Activated B cell treated with CpG ODN at 0.5 μM for 24 hours (primary cell): ENCODE results near the gene ITM2C. TPM values are rescaled to one million over a fixed set of nuclear protein-coding genes. Genes with fewer than 3 reads are reported as not detected.
A peak's percentile ranks its signal among the peaks of the same experiment; 100 is the strongest.

Experiments
- ATAC-seq: fragments of 200-7000 bp; cut with Tn5 transposase; one replicate; pipeline ENCODE4 v1.10.0; 2021; ENCODE audit warnings: low read depth, mild to moderate bottlenecking, moderate library complexity
- CTCF ChIA-PET: fragments of 350-600 bp; sonication (Branson Sonifier 250); formaldehyde crosslinking; loops from one replicate; lab custom pipeline; 2021; ENCODE audit warnings: antibody characterized with exemption; lab: Charles Lee
- POLR2A ChIA-PET: fragments of 350-600 bp; sonication (Branson Sonifier 250); formaldehyde crosslinking; loops from one replicate; lab custom pipeline; 2021; ENCODE audit warnings: antibody characterized with exemption; lab: Charles Lee
- DNase-seq: peaks from one replicate; pipeline ENCODE4 v3.0.0; 2022
- H3K27ac Mint-ChIP-seq: one replicate; pipeline ENCODE4 v1.8.0; 2020; ENCODE audit warnings: mixed read lengths
- H3K27me3 Mint-ChIP-seq: one replicate; pipeline ENCODE4 v1.8.0; 2021; ENCODE audit warnings: mixed read lengths
- H3K36me3 Mint-ChIP-seq: one replicate; pipeline ENCODE4 v1.8.0; 2021; ENCODE audit warnings: low read depth, mixed read lengths
- H3K4me1 Mint-ChIP-seq: one replicate; pipeline ENCODE4 v1.8.0; 2021; ENCODE audit warnings: mixed read lengths
- H3K4me3 Mint-ChIP-seq: one replicate; pipeline ENCODE4 v1.8.0; 2020; ENCODE audit warnings: mild to moderate bottlenecking, mixed read lengths
- H3K9me3 Mint-ChIP-seq: one replicate; pipeline ENCODE4 v1.8.0; 2020; ENCODE audit warnings: mixed read lengths
- CTCF ChIP-seq: fragments of 200-600 bp; IDR thresholded peaks from one replicate; pipeline ENCODE4 v1.8.0; 2022; ENCODE audit warnings: antibody characterized with exemption, mild to moderate bottlenecking
- intact Hi-C: fragments of 100-400 bp; cut with micrococcal nuclease; formaldehyde crosslinking; loops from one replicate; pipeline ENCODE4 v1.15.1; 2024
- total RNA-seq: library from RNA; stranded (reverse); gene quantifications from 2 replicates; pipeline ENCODE4 v1.2.3, GENCODE V29; 2022

The ITM2C gene
- total RNA-seq, 1 donor from 2014 or later = 102 TPM

GRCh38 chr2:230873661-230874401 is 9.1 kb downstream of the ITM2C start:
- no peaks in the 10 kb centered on the region for H3K9me3 Mint-ChIP-seq
- no peaks in the 10 kb centered on the region for H3K27me3 Mint-ChIP-seq
- peak overlapping the region; percentile 93 for H3K27ac Mint-ChIP-seq
- peak overlapping the region; percentile 76 for H3K4me3 Mint-ChIP-seq
- POLR2A ChIA-PET = interaction anchor here (0.6 to 2.2 kb wide), 9 partner anchors 9 to 798 kb away, joined by 3 to 16 read pairs (median 4); partner anchors contain the start of gene ITM2C
- TF ChIP-seq CTCF = no peak
- peaks cover 26% of the 10 kb centered on the region for H3K36me3 Mint-ChIP-seq
- DNase-seq (peak; percentile 71), ATAC-seq (peak; percentile 83)
- peaks cover 89% of the 10 kb centered on the region for H3K4me1 Mint-ChIP-seq
- CTCF ChIA-PET = interaction anchor here (1.1 to 2.2 kb wide), 6 partner anchors 9 to 113 kb away, joined by 3 to 8 read pairs (median 4); partner anchors contain the start of gene ITM2C
- intact Hi-C loops = loop anchor here (1.0 to 5.0 kb wide), 4 partner anchors 9 to 518 kb away; partner anchors contain the start of gene ITM2C

GRCh38 chr2:230874456-230874855 is 9.7 kb downstream of the ITM2C start:
- ChIA-PET CTCF (interaction anchor here (1.1 to 1.9 kb wide), 3 partner anchors 10 to 110 kb away, joined by 3 to 8 read pairs (median 3); partner anchors contain the start of gene ITM2C), POLR2A (interaction anchor here (1.2 to 2.2 kb wide), 3 partner anchors 10 to 520 kb away, joined by 6 to 16 read pairs (median 6); partner anchors contain the start of gene ITM2C)
- Mint-ChIP-seq H3K36me3 (peaks cover 30% of the 10 kb centered on the region), H3K4me1 (peaks cover 91% of the 10 kb centered on the region), H3K27ac (peak overlapping the region; percentile 93), H3K27me3 (no peaks in the 10 kb centered on the region), H3K9me3 (no peaks in the 10 kb centered on the region), H3K4me3 (peak overlapping the region; percentile 76)
- intact Hi-C loops = loop anchor here (5.0 kb wide), 1 partner anchor 518 kb away; no protein-coding TSS in a partner anchor
- TF ChIP-seq CTCF = no peak
- DNase-seq = no peak
- ATAC-seq = no peak

GRCh38 chr2:230874876-230875275 is 10.1 kb downstream of the ITM2C start:
- intact Hi-C loops = loop anchor here (5.0 kb wide), 1 partner anchor 517 kb away; no protein-coding TSS in a partner anchor
- TF ChIP-seq CTCF = no peak
- peak overlapping the region; percentile 93 for H3K27ac Mint-ChIP-seq
- H3K4me1 Mint-ChIP-seq = peaks cover 90% of the 10 kb centered on the region
- ChIA-PET CTCF (interaction anchor here (1.1 kb wide), 1 partner anchor 110 kb away, joined by 3 read pairs; no protein-coding TSS in a partner anchor), POLR2A (interaction anchor here (1.3 to 2.2 kb wide), 2 partner anchors 19 to 520 kb away, joined by 3 to 6 read pairs; no protein-coding TSS in a partner anchor)
- DNase-seq (no peak), ATAC-seq (no peak)
- H3K9me3 Mint-ChIP-seq = no peaks in the 10 kb centered on the region
- peak overlapping the region; percentile 76 for H3K4me3 Mint-ChIP-seq
- peaks cover 34% of the 10 kb centered on the region for H3K36me3 Mint-ChIP-seq
- no peaks in the 10 kb centered on the region for H3K27me3 Mint-ChIP-seq

- ATAC-seq (no peak), DNase-seq (no peak)
- no peak for TF ChIP-seq CTCF
- intact Hi-C loops = no loop called here
- peak overlapping the region; percentile 93 for H3K27ac Mint-ChIP-seq
- no peak overlapping the region for H3K4me3 Mint-ChIP-seq
- H3K9me3 Mint-ChIP-seq = no peaks in the 10 kb centered on the region
- ChIA-PET CTCF (interaction anchor here (0.8 kb wide), 1 partner anchor 28 kb away, joined by 4 read pairs; no protein-coding TSS in a partner anchor), POLR2A (interaction anchor here (1.3 to 1.6 kb wide), 2 partner anchors 9 to 18 kb away, joined by 3 to 8 read pairs; no protein-coding TSS in a partner anchor)
- H3K27me3 Mint-ChIP-seq = no peaks in the 10 kb centered on the region
- peaks cover 34% of the 10 kb centered on the region for H3K36me3 Mint-ChIP-seq
- H3K4me1 Mint-ChIP-seq = peaks cover 82% of the 10 kb centered on the region
Measured at GRCh38 chr2:230875347-230876315, 10.9 kb downstream of the ITM2C start.
